ENCODE measurements around the gene CDH9.

Gene CDH9

GRCh38 chr5:27010646-27011045 is 27.7 kb downstream of the CDH9 start:
- H3K27ac ChIP-seq: no peak overlapping the region
- TF ChIP-seq ZFX (IDR thresholded peaks at IDR 0.05): no peak
- TF ChIP-seq, protein P1, sequence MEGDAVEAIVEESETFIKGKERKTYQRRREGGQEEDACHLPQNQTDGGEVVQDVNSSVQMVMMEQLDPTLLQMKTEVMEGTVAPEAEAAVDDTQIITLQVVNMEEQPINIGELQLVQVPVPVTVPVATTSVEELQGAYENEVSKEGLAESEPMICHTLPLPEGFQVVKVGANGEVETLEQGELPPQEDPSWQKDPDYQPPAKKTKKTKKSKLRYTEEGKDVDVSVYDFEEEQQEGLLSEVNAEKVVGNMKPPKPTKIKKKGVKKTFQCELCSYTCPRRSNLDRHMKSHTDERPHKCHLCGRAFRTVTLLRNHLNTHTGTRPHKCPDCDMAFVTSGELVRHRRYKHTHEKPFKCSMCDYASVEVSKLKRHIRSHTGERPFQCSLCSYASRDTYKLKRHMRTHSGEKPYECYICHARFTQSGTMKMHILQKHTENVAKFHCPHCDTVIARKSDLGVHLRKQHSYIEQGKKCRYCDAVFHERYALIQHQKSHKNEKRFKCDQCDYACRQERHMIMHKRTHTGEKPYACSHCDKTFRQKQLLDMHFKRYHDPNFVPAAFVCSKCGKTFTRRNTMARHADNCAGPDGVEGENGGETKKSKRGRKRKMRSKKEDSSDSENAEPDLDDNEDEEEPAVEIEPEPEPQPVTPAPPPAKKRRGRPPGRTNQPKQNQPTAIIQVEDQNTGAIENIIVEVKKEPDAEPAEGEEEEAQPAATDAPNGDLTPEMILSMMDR (conservative IDR thresholded peaks at IDR 0.05): no peak

- no peak overlapping the region for H3K27ac ChIP-seq
- TF ChIP-seq, protein P1 (conservative IDR thresholded peaks at IDR 0.05): no peak
- TF ChIP-seq ZFX (IDR thresholded peaks at IDR 0.05): no peak
Observed at GRCh38 chr5:27009540-27009915, 28.9 kb downstream of the CDH9 start.

- no peak overlapping the region for H3K27ac ChIP-seq
- no peak for TF ChIP-seq ZFX (IDR thresholded peaks at IDR 0.05)
- TF ChIP-seq, protein P1 (conservative IDR thresholded peaks at IDR 0.05): no peak
Observed at GRCh38 chr5:27008604-27009539, 29.5 kb downstream of the CDH9 start.

DNA sequence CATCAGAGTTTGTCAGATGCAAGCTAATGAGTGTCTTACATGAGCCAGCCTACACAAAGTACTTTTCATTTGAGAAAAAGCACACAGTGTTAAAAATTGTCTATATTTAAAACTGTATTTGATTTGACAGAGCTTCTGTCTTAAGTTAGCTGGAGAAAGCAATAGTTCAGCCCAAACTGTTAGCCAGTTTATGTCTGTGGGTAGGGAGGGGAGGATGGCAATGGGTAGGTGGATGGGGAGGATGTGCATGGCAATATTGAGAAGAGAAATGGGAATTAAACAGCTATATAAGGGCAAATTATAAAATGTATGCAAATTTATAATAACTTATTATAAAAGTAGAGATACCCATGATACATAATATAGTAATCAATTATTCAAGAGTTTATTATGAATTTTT is 31.3 kb downstream of the CDH9 start:
- no peak overlapping the region for H3K27ac ChIP-seq

GRCh38 chr5:26986985-26987384 is 51.4 kb downstream of the CDH9 start:
- H3K27ac ChIP-seq: no peak overlapping the region
- TF ChIP-seq, protein P1 (conservative IDR thresholded peaks at IDR 0.05): no peak
- no peak for TF ChIP-seq ZFX (IDR thresholded peaks at IDR 0.05)

More for the DNA sequence above, 31.3 kb downstream of the CDH9 start:
- TF ChIP-seq, protein P1 (conservative IDR thresholded peaks at IDR 0.05): no peak
- no peak for TF ChIP-seq ZFX (IDR thresholded peaks at IDR 0.05)

GRCh38 chr5:26981750-26982149 is 56.6 kb downstream of the CDH9 start:
- no peak for TF ChIP-seq ZFX (IDR thresholded peaks at IDR 0.05)
- TF ChIP-seq, protein P1 (conservative IDR thresholded peaks at IDR 0.05): no peak
- no peak overlapping the region for H3K27ac ChIP-seq

GRCh38 chr5:26959290-26959689 is 79.1 kb downstream of the CDH9 start:
- no peak for TF ChIP-seq ZFX (IDR thresholded peaks at IDR 0.05)
- TF ChIP-seq, protein P1 (conservative IDR thresholded peaks at IDR 0.05): no peak
- no peak overlapping the region for H3K27ac ChIP-seq

All from C4-2B (cell line).